Neural progenitor cell (in vitro differentiated cells): ENCODE results near the gene PDZK1IP1.

Experiments used
- EZH2 ChIP-seq: fragments of 200-600 bp; sonication (generic); IDR thresholded peaks from 2 replicates; pipeline ENCODE4 v1.6.1; 2017; ENCODE audit warnings: antibody characterized with exemption, mild to moderate bottlenecking, moderate library complexity
- EZH2phosphoT487 ChIP-seq: fragments of 200-600 bp; sonication (generic); IDR thresholded peaks from 2 replicates; pipeline ENCODE4 v1.6.1; 2017; ENCODE audit warnings: antibody characterized with exemption
- TF ChIP-seq, protein P1 (sequence below): fragments of 200-600 bp; sonication (generic); IDR thresholded peaks from 2 replicates; pipeline ENCODE4 v1.5.1; 2017; ENCODE audit warnings: antibody characterized with exemption, mild to moderate bottlenecking

DNA sequence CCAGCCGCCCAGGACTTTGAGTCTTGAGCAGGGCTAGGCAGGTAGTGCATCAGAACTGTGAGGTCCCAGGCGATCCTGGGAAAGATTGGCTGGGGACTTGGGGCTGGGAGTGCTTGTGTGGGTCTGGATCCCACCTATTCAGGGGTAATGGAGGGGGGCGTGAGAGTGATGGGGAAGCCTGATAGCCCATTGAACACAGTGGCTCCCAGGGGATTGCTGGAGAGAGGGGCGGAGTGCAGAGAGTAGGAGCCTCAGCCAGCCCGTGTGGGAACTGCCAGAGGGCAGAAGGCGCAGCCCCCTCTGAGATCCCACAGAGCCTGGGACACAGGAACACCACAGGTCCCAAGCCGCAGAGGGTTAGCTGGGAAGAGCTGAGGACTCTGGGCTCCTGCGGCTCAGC, 19.3 kb upstream of the PDZK1IP1 start:
- no peak for TF ChIP-seq EZH2
- TF ChIP-seq, protein P1, sequence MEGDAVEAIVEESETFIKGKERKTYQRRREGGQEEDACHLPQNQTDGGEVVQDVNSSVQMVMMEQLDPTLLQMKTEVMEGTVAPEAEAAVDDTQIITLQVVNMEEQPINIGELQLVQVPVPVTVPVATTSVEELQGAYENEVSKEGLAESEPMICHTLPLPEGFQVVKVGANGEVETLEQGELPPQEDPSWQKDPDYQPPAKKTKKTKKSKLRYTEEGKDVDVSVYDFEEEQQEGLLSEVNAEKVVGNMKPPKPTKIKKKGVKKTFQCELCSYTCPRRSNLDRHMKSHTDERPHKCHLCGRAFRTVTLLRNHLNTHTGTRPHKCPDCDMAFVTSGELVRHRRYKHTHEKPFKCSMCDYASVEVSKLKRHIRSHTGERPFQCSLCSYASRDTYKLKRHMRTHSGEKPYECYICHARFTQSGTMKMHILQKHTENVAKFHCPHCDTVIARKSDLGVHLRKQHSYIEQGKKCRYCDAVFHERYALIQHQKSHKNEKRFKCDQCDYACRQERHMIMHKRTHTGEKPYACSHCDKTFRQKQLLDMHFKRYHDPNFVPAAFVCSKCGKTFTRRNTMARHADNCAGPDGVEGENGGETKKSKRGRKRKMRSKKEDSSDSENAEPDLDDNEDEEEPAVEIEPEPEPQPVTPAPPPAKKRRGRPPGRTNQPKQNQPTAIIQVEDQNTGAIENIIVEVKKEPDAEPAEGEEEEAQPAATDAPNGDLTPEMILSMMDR = no peak
- TF ChIP-seq EZH2phosphoT487 = peak; percentile 26
